Bronchial epithelial cell (primary cell): ENCODE results near the gene F11. TPM values are rescaled to one million over a fixed set of nuclear protein-coding genes. Genes with fewer than 3 reads are reported as not detected.
"Not testable (repeated sequence)": the region's sequence is repeated elsewhere in the genome, so short reads cannot be mapped to it uniquely, and the experiment has no call there.

Source experiments
- DNase-seq: peaks from one replicate; pipeline ENCODE4 v3.0.0-alpha.2; 2010; ENCODE audit warnings: low read depth
- FAIRE-seq: peaks from 2 replicates; lab custom pipeline; 2011; peaks lifted over from hg19 to GRCh38; lab: Jason Lieb, UNC
- H3K27me3 ChIP-seq: 2 replicates; pipeline ENCODE4 v1.5.1; 2011; ENCODE audit warnings: low read length; ENCODE audit not compliant: control insufficient read depth, insufficient read depth
- H3K36me3 ChIP-seq: 2 replicates; pipeline ENCODE4 v1.5.1; 2011; ENCODE audit warnings: low read length; ENCODE audit not compliant: control insufficient read depth, insufficient read depth
- H3K4me3 ChIP-seq: 2 replicates; pipeline ENCODE4 v1.5.1; 2011; ENCODE audit warnings: mild to moderate bottlenecking, low read depth, low read length, control low read depth
- total RNA-seq: library from RNA; depleted of rRNA; stranded (reverse); fragments of >200 nt; gene quantifications from 2 replicates; pipeline ENCODE4 v1.2.1, GENCODE V29; 2014
- TF ChIP-seq, protein P1 (sequence below): IDR thresholded peaks from 2 replicates; pipeline ENCODE4 v1.5.1; 2011; ENCODE audit warnings: mild to moderate bottlenecking, moderate library complexity, low read length, control low read depth, inconsistent platforms; ENCODE audit not compliant: insufficient read depth, severe bottlenecking

The F11 gene
- total RNA-seq, 1 donor from 2014 or later, result not detected

GRCh38 chr4:186271081-186271678 lies 5.2 kb downstream of the F11 start:
- no peak for DNase-seq
- Histone ChIP-seq H3K27me3 (no peaks in the 10 kb centered on the region), H3K4me3 (no peak overlapping the region), H3K36me3 (no peaks in the 10 kb centered on the region)
- no peak for FAIRE-seq
- TF ChIP-seq, protein P1, sequence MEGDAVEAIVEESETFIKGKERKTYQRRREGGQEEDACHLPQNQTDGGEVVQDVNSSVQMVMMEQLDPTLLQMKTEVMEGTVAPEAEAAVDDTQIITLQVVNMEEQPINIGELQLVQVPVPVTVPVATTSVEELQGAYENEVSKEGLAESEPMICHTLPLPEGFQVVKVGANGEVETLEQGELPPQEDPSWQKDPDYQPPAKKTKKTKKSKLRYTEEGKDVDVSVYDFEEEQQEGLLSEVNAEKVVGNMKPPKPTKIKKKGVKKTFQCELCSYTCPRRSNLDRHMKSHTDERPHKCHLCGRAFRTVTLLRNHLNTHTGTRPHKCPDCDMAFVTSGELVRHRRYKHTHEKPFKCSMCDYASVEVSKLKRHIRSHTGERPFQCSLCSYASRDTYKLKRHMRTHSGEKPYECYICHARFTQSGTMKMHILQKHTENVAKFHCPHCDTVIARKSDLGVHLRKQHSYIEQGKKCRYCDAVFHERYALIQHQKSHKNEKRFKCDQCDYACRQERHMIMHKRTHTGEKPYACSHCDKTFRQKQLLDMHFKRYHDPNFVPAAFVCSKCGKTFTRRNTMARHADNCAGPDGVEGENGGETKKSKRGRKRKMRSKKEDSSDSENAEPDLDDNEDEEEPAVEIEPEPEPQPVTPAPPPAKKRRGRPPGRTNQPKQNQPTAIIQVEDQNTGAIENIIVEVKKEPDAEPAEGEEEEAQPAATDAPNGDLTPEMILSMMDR, result no peak

DNA sequence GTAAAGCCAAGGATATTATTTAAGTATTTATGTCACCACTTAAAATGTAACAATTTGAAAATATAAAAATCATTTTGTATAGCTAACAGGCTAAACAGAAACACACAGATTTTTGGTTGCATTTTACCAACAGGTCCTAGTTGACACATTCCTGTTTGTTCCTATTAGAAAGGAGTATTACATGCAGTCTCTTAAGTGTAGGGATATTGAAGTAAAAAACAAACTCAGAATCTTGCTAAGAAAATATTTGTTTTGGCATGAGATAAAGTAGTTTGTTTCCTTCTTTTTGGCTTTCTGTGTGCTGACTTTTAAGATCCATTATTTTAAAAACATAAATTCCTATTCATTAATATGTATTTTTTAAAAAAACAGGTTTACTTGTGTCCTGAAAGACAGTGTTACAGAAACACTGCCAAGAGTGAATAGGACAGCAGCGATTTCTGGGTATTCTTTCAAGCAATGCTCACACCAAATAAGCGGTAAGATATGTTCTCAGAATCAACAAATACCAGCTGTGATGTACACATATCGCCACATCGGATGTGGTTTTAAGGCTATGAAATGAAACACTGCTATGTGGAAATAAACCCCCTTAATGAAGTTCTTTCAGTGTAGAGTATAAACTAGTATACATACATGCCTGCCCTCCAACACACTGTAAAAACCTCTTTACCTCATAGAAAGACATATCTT lies 6.9 kb downstream of the F11 start:
- FAIRE-seq, result no peak
- no peak for DNase-seq

DNA sequence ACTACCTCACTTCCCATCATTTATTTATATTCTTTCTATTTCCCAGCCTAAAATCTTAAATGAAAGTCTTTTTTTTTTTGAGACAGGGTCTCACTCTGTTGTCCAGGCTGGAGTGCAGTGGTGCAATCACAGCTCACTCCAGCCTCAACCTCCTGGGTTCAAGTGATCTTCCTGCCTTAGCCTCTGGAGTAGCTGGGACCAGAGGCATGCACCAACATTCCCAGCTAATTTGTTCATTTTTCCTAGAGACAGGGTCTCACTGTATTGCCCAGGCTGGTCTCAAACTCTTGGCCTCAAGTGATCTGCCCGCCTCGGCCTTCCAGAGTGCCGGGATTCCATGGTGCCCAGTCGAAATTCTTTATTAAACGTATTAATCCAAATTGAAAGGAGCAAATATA lies 7.4 kb downstream of the F11 start:
- DNase-seq, H3K36me3 ChIP-seq, FAIRE-seq, H3K27me3 ChIP-seq, H3K4me3 ChIP-seq: not testable (repeated sequence)

More for the DNA sequence above, 6.9 kb downstream of the F11 start:
- Histone ChIP-seq H3K36me3 (no peaks in the 10 kb centered on the region), H3K4me3 (no peak overlapping the region), H3K27me3 (no peaks in the 10 kb centered on the region)
- TF ChIP-seq, protein P1, result no peak

GRCh38 chr4:186283311-186283710 lies 17.3 kb downstream of the F11 start:
- Histone ChIP-seq H3K27me3 (no peaks in the 10 kb centered on the region), H3K36me3 (no peaks in the 10 kb centered on the region), H3K4me3 (no peak overlapping the region)
- TF ChIP-seq, protein P1, result no peak
- DNase-seq (no peak), FAIRE-seq (no peak)

- no peak for DNase-seq
- Histone ChIP-seq H3K36me3 (no peaks in the 10 kb centered on the region), H3K4me3 (no peak overlapping the region), H3K27me3 (no peaks in the 10 kb centered on the region)
- TF ChIP-seq, protein P1, result no peak
- FAIRE-seq, result no peak
Measured at GRCh38 chr4:186285147-186285546, 19.2 kb downstream of the F11 start.

GRCh38 chr4:186286581-186286980 lies 20.6 kb downstream of the F11 start:
- TF ChIP-seq, protein P1, result no peak
- DNase-seq, result no peak
- Histone ChIP-seq H3K27me3 (no peaks in the 10 kb centered on the region), H3K4me3 (no peak overlapping the region), H3K36me3 (no peaks in the 10 kb centered on the region)
- no peak for FAIRE-seq
